HEK293 (cell line): ENCODE results near the gene UBXN6.

Experiments used
- BCL11A ChIP-seq: fragments of 450-650 bp; formaldehyde crosslinking; IDR thresholded peaks from 2 replicates; pipeline ENCODE4 v1.5.1; 2016; ENCODE audit warnings: low read depth, missing biosample characterization, missing genetic modification characterization
- GFI1B ChIP-seq: fragments of 450-650 bp; formaldehyde crosslinking; IDR thresholded peaks from 2 replicates; pipeline ENCODE4 v1.5.1; 2016; ENCODE audit warnings: missing biosample characterization, missing genetic modification characterization
- HOXD13 ChIP-seq: sonication (generic); formaldehyde crosslinking; IDR thresholded peaks from 2 replicates; pipeline ENCODE4 v1.8.0; 2022; ENCODE audit warnings: missing genetic modification reagents, borderline replicate concordance
- IKZF3 ChIP-seq: fragments of 450-650 bp; IDR thresholded peaks from 2 replicates; pipeline ENCODE4 v1.5.0; 2018; ENCODE audit warnings: missing biosample characterization, mild to moderate bottlenecking, missing genetic modification characterization, moderate library complexity
- SP2 ChIP-seq: fragments of 450-650 bp; formaldehyde crosslinking; IDR thresholded peaks from 2 replicates; pipeline ENCODE4 v1.5.1; 2016; ENCODE audit warnings: missing biosample characterization, missing genetic modification characterization
- YY1 ChIP-seq: fragments of 450-650 bp; formaldehyde crosslinking; IDR thresholded peaks from 2 replicates; pipeline ENCODE4 v1.5.1; 2018; ENCODE audit warnings: missing biosample characterization, missing genetic modification characterization
- YY2 ChIP-seq: fragments of 450-650 bp; formaldehyde crosslinking; IDR thresholded peaks from 2 replicates; pipeline ENCODE4 v1.5.1; 2016; ENCODE audit warnings: missing biosample characterization, missing genetic modification characterization
- ZBTB17 ChIP-seq: fragments of 450-650 bp; formaldehyde crosslinking; IDR thresholded peaks from 2 replicates; pipeline ENCODE4 v1.5.1; 2016; ENCODE audit warnings: missing biosample characterization, missing genetic modification characterization
- ZBTB8A ChIP-seq: fragments of 450-650 bp; formaldehyde crosslinking; IDR thresholded peaks from 2 replicates; pipeline ENCODE4 v1.5.1; 2016; ENCODE audit warnings: missing biosample characterization, missing genetic modification characterization
- ZNF292 ChIP-seq: fragments of 450-650 bp; formaldehyde crosslinking; IDR thresholded peaks from 2 replicates; pipeline ENCODE4 v1.5.1; 2016; ENCODE audit warnings: low read depth, missing biosample characterization, missing genetic modification characterization, borderline replicate concordance
- ZNF311 ChIP-seq: fragments of 450-650 bp; formaldehyde crosslinking; IDR thresholded peaks from 2 replicates; pipeline ENCODE4 v1.5.1; 2017; ENCODE audit warnings: missing biosample characterization, missing genetic modification characterization, borderline replicate concordance
- ZNF529 ChIP-seq: fragments of 450-650 bp; formaldehyde crosslinking; IDR thresholded peaks from 2 replicates; pipeline ENCODE4 v1.5.1; 2017; ENCODE audit warnings: missing genetic modification characterization, missing biosample characterization; ENCODE audit not compliant: insufficient replicate concordance
- ZNF560 ChIP-seq: fragments of 450-650 bp; formaldehyde crosslinking; IDR thresholded peaks from 2 replicates; pipeline ENCODE4 v1.5.1; 2017; ENCODE audit warnings: missing biosample characterization, missing genetic modification characterization, borderline replicate concordance
- ZNF571 ChIP-seq: fragments of 450-650 bp; formaldehyde crosslinking; IDR thresholded peaks from 2 replicates; pipeline ENCODE4 v1.5.0; 2017; ENCODE audit warnings: missing biosample characterization, missing genetic modification characterization
- ZNF654 ChIP-seq: fragments of 450-650 bp; formaldehyde crosslinking; IDR thresholded peaks from 2 replicates; pipeline ENCODE4 v1.5.1; 2016; ENCODE audit warnings: low read depth, missing biosample characterization, missing genetic modification characterization
- ZNF664 ChIP-seq: fragments of 450-650 bp; formaldehyde crosslinking; IDR thresholded peaks from 2 replicates; pipeline ENCODE4 v1.5.1; 2016; ENCODE audit warnings: missing biosample characterization, missing genetic modification characterization
- ZNF747 ChIP-seq: fragments of 450-650 bp; formaldehyde crosslinking; IDR thresholded peaks from 2 replicates; pipeline ENCODE4 v1.5.1; 2016; ENCODE audit warnings: missing biosample characterization, missing genetic modification characterization
- TF ChIP-seq, protein P1 (sequence below): fragments of 450-650 bp; formaldehyde crosslinking; IDR thresholded peaks from 2 replicates; pipeline ENCODE4 v1.5.1; 2016; ENCODE audit warnings: missing biosample characterization, missing genetic modification characterization
- TF ChIP-seq, protein P2 (sequence below): fragments of 450-650 bp; formaldehyde crosslinking; IDR thresholded peaks from 2 replicates; pipeline ENCODE4 v1.5.1; 2016; ENCODE audit warnings: missing biosample characterization, missing genetic modification characterization
- TF ChIP-seq, protein P3 (sequence below): fragments of 450-650 bp; formaldehyde crosslinking; IDR thresholded peaks from 2 replicates; pipeline ENCODE4 v1.5.1; 2016; ENCODE audit warnings: missing biosample characterization, missing genetic modification characterization, low read depth
- TF ChIP-seq, protein P4 (sequence below): fragments of 450-650 bp; IDR thresholded peaks from 2 replicates; pipeline ENCODE4 v1.5.1; 2018; ENCODE audit warnings: missing biosample characterization, missing genetic modification characterization

The UBXN6 gene

DNA sequence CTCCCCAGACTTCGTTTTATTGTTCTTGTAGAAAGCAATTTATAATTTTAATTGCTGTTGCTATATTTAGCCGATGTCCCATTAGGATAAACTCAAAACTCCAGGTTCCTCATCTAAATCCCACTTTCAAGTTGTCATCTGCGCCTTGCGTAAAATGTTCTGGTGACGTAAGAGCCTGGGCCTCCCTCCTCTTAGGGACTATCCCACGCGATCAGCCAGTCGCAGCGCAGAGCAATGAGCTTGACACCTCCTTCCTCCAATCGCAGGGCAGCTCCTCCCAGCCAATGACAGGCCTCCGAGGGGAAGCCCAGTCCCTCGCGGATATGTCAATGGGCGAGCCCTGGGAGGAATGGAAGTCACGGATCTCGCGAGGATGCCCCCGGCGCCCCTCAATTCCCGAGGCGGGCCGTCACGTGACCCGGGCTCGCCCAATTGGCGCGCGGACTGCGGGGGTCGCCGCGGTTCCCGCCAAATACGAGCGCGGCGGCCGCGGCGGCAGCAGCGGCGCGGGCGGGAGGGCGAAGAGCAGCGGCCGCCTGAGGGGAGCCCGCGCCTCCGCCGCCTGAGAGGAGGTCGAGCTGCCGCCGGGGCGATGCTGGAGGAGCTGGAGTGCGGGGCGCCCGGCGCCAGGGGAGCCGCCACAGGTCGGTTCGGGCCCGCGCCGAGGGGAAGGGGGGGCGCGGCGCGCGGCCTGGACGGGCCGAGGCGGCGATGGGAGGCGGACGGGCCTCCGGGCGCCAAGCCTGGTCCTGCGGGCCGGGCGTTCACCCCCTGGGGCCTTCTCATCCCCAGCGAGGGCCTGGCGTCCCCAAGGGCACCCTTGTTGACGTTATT is 55.2 kb downstream of the UBXN6 start, which contains the start of gene CHAF1A (continued):
- no peak for TF ChIP-seq BCL11A
- TF ChIP-seq ZNF664 (tag by site-specific recombination): 0 out of 2 replicates have a peak, but pooled peaks have one; percentile 32
- TF ChIP-seq GFI1B (tag by site-specific recombination): no peak
- no peak for TF ChIP-seq ZNF747 (tag by site-specific recombination)
- TF ChIP-seq YY2 (tag by site-specific recombination): peak; percentile 81
- peak; percentile 99 for TF ChIP-seq SP2 (tag by site-specific recombination)
- TF ChIP-seq YY1: peak; percentile 28; the same call in 1 of the 2 replicates
- TF ChIP-seq IKZF3: peak; percentile 79
- TF ChIP-seq, protein P1, sequence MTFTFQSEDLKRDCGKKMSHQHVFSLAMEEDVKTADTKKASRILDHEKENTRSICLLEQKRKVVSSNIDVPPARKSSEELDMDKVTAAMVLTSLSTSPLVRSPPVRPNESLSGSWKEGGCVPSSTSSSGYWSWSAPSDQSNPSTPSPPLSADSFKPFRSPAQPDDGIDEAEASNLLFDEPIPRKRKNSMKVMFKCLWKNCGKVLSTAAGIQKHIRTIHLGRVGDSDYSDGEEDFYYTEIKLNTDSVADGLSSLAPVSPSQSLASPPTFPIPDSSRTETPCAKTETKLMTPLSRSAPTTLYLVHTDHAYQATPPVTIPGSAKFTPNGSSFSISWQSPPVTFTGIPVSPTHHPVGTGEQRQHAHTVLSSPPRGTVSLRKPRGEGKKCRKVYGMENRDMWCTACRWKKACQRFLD: no peak
- no peak for TF ChIP-seq ZNF654 (tag by site-specific recombination)
- TF ChIP-seq, protein P2, sequence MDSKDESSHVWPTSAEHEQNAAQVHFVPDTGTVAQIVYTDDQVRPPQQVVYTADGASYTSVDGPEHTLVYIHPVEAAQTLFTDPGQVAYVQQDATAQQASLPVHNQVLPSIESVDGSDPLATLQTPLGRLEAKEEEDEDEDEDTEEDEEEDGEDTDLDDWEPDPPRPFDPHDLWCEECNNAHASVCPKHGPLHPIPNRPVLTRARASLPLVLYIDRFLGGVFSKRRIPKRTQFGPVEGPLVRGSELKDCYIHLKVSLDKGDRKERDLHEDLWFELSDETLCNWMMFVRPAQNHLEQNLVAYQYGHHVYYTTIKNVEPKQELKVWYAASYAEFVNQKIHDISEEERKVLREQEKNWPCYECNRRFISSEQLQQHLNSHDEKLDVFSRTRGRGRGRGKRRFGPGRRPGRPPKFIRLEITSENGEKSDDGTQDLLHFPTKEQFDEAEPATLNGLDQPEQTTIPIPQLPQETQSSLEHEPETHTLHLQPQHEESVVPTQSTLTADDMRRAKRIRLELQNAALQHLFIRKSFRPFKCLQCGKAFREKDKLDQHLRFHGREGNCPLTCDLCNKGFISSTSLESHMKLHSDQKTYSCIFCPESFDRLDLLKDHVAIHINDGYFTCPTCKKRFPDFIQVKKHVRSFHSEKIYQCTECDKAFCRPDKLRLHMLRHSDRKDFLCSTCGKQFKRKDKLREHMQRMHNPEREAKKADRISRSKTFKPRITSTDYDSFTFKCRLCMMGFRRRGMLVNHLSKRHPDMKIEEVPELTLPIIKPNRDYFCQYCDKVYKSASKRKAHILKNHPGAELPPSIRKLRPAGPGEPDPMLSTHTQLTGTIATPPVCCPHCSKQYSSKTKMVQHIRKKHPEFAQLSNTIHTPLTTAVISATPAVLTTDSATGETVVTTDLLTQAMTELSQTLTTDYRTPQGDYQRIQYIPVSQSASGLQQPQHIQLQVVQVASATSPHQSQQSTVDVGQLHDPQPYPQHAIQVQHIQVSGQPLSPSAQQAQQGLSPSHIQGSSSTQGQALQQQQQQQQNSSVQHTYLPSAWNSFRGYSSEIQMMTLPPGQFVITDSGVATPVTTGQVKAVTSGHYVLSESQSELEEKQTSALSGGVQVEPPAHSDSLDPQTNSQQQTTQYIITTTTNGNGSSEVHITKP: peak; percentile 93
- TF ChIP-seq, protein P3, sequence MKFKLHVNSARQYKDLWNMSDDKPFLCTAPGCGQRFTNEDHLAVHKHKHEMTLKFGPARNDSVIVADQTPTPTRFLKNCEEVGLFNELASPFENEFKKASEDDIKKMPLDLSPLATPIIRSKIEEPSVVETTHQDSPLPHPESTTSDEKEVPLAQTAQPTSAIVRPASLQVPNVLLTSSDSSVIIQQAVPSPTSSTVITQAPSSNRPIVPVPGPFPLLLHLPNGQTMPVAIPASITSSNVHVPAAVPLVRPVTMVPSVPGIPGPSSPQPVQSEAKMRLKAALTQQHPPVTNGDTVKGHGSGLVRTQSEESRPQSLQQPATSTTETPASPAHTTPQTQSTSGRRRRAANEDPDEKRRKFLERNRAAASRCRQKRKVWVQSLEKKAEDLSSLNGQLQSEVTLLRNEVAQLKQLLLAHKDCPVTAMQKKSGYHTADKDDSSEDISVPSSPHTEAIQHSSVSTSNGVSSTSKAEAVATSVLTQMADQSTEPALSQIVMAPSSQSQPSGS (tag by site-specific recombination): peak; percentile 98
- no peak for TF ChIP-seq ZNF311 (tag by site-specific recombination)
- TF ChIP-seq HOXD13 (CRISPR knock-in tag): no peak
- no peak for TF ChIP-seq ZNF529 (tag by site-specific recombination)
- TF ChIP-seq, protein P4, sequence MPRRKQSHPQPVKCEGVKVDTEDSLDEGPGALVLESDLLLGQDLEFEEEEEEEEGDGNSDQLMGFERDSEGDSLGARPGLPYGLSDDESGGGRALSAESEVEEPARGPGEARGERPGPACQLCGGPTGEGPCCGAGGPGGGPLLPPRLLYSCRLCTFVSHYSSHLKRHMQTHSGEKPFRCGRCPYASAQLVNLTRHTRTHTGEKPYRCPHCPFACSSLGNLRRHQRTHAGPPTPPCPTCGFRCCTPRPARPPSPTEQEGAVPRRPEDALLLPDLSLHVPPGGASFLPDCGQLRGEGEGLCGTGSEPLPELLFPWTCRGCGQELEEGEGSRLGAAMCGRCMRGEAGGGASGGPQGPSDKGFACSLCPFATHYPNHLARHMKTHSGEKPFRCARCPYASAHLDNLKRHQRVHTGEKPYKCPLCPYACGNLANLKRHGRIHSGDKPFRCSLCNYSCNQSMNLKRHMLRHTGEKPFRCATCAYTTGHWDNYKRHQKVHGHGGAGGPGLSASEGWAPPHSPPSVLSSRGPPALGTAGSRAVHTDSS (tag by site-specific recombination): 0 out of 2 replicates have a peak, but pooled peaks have one; percentile 21
- peak; percentile 31; the same call in 1 of the 2 replicates for TF ChIP-seq ZBTB17 (tag by site-specific recombination)
- TF ChIP-seq ZBTB8A (tag by site-specific recombination): peak; percentile 30; the same call in 1 of the 2 replicates
- TF ChIP-seq ZNF292 (tag by site-specific recombination): no peak
- no peak for TF ChIP-seq ZNF560 (tag by site-specific recombination)
- no peak for TF ChIP-seq ZNF571
